Measurements from ENCODE around the gene CGN.

CGN gene

GRCh38 chr1:151581921-151582320 is 70.7 kb downstream of the CGN start:
- no peak for DNase-seq (ENCODE audit: low read depth)
- no peak for TF ChIP-seq CTCF (IDR thresholded peaks at IDR 0.05; ENCODE audit: low read depth, low read length)
- TF ChIP-seq MYC (IDR thresholded peaks at IDR 0.05; ENCODE audit: low read depth, low read length), result no peak
- TF ChIP-seq, protein P1, sequence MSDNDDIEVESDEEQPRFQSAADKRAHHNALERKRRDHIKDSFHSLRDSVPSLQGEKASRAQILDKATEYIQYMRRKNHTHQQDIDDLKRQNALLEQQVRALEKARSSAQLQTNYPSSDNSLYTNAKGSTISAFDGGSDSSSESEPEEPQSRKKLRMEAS (IDR thresholded peaks at IDR 0.05; ENCODE audit: low read depth, low read length), result no peak
- no peak for TF ChIP-seq POLR2A (IDR thresholded peaks at IDR 0.05; ENCODE audit: extremely low read depth, insufficient read length)

DNA sequence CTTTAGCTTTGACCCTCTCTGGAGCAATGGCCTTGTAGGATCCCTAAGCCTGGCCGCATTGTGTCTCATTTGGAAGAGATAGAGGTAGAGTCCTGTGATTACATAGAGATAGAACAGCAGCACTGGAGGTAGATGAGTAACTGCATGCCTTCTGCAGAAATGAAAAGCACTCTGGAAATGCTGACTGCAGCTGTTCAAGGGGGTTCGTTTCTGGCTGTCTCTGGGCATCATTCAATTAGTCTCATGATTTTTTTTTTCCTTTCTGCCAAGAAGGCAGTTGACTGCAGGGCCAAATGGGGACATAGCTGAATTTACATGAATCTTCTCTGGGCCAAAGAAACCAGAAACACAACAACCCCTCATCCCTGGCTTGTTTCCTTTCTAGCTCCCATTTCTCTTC is 72.6 kb downstream of the CGN start:
- no peak for DNase-seq (ENCODE audit: low read depth)
- H3K4me3 ChIP-seq (ENCODE audit: low read depth, low read length), result no peak overlapping the region
- TF ChIP-seq, protein P1 (IDR thresholded peaks at IDR 0.05; ENCODE audit: low read depth, low read length), result no peak
- TF ChIP-seq POLR2A (IDR thresholded peaks at IDR 0.05; ENCODE audit: extremely low read depth, insufficient read length), result no peak
- TF ChIP-seq MYC (IDR thresholded peaks at IDR 0.05; ENCODE audit: low read depth, low read length), result no peak
- TF ChIP-seq CTCF (IDR thresholded peaks at IDR 0.05; ENCODE audit: low read depth, low read length), result no peak

More at GRCh38 chr1:151581921-151582320, 70.7 kb downstream of the CGN start:
- no peak overlapping the region for H3K4me3 ChIP-seq (ENCODE audit: low read depth, low read length)

DNA sequence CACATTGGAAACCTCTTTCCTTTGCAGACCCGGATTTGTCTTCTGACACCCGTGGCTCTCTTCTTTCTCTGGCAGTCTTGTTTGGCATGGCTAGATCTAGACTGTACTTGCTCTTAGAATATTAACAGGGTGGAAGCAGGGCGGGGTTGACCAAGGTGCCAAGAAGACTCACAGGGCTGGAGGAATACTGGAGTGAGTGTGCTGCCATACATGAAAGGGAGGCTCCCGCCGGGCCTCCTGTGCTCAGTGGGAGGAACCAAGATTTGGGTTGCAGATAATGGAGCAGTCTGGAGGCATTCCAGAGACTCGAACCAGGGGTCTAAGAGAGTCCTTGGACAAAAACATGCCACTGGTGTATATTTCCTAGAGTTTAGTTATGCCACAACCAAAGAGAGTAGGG is 73.1 kb downstream of the CGN start:
- no peak for TF ChIP-seq CTCF (IDR thresholded peaks at IDR 0.05; ENCODE audit: low read depth, low read length)
- TF ChIP-seq POLR2A (IDR thresholded peaks at IDR 0.05; ENCODE audit: extremely low read depth, insufficient read length), result no peak
- TF ChIP-seq, protein P1 (IDR thresholded peaks at IDR 0.05; ENCODE audit: low read depth, low read length), result no peak
- TF ChIP-seq MYC (IDR thresholded peaks at IDR 0.05; ENCODE audit: low read depth, low read length), result no peak
- DNase-seq (ENCODE audit: low read depth), result no peak

GRCh38 chr1:151584780-151585179 is 73.6 kb downstream of the CGN start:
- DNase-seq (ENCODE audit: low read depth), result no peak
- TF ChIP-seq MYC (IDR thresholded peaks at IDR 0.05; ENCODE audit: low read depth, low read length) (no peak), CTCF (IDR thresholded peaks at IDR 0.05; ENCODE audit: low read depth, low read length) (no peak), POLR2A (IDR thresholded peaks at IDR 0.05; ENCODE audit: extremely low read depth, insufficient read length) (no peak)
- TF ChIP-seq, protein P1 (IDR thresholded peaks at IDR 0.05; ENCODE audit: low read depth, low read length), result no peak
- no peak overlapping the region for H3K4me3 ChIP-seq (ENCODE audit: low read depth, low read length)

More for the DNA sequence above, 73.1 kb downstream of the CGN start:
- H3K4me3 ChIP-seq (ENCODE audit: low read depth, low read length), result no peak overlapping the region

DNA sequence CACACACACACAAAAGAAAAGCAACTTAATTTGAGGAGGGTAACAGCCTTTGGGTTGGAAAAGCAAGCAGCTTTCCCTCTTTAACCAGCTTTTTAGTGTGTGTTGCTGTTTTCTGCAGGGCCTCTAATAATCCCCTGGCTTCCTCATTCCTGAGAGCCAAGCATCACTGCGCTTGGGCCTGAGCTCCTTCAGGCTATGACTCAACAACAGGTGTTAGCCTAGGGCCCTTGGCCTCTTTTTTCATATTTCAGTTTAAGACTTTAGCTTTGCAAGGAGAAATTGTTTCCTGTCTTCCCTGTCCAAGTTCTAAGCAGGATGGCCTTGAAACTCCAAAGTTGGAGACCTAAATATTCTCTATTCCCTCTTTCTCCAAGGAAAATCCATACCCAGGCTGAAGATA is 74.4 kb downstream of the CGN start:
- TF ChIP-seq MYC (IDR thresholded peaks at IDR 0.05; ENCODE audit: low read depth, low read length) (no peak), POLR2A (IDR thresholded peaks at IDR 0.05; ENCODE audit: extremely low read depth, insufficient read length) (no peak), CTCF (IDR thresholded peaks at IDR 0.05; ENCODE audit: low read depth, low read length) (no peak)
- TF ChIP-seq, protein P1 (IDR thresholded peaks at IDR 0.05; ENCODE audit: low read depth, low read length), result no peak
- DNase-seq (ENCODE audit: low read depth), result peak; percentile 59
- H3K4me3 ChIP-seq (ENCODE audit: low read depth, low read length), result no peak overlapping the region
